NB4 (cell line): ENCODE results near the gene GNAI2.

Experiments
- POLR2A ChIP-seq: IDR thresholded peaks from 2 replicates; pipeline ENCODE4 v1.6.1; 2011; ENCODE audit warnings: mild to moderate bottlenecking; ENCODE audit not compliant: insufficient read length; ENCODE audit errors: extremely low read depth
- TF ChIP-seq, protein P1 (sequence below): IDR thresholded peaks from one replicate; pipeline ENCODE4 v1.5.1; 2012; ENCODE audit warnings: low read depth, low read length

GRCh38 chr3:50269977-50270413 lies 34.0 kb downstream of the GNAI2 start:
- no peak for TF ChIP-seq POLR2A
- TF ChIP-seq, protein P1, sequence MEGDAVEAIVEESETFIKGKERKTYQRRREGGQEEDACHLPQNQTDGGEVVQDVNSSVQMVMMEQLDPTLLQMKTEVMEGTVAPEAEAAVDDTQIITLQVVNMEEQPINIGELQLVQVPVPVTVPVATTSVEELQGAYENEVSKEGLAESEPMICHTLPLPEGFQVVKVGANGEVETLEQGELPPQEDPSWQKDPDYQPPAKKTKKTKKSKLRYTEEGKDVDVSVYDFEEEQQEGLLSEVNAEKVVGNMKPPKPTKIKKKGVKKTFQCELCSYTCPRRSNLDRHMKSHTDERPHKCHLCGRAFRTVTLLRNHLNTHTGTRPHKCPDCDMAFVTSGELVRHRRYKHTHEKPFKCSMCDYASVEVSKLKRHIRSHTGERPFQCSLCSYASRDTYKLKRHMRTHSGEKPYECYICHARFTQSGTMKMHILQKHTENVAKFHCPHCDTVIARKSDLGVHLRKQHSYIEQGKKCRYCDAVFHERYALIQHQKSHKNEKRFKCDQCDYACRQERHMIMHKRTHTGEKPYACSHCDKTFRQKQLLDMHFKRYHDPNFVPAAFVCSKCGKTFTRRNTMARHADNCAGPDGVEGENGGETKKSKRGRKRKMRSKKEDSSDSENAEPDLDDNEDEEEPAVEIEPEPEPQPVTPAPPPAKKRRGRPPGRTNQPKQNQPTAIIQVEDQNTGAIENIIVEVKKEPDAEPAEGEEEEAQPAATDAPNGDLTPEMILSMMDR: no peak
